B cell (primary cell): Measurements from ENCODE around the gene ZNF212. TPM values are rescaled to one million over a fixed set of nuclear protein-coding genes. Genes with fewer than 3 reads are reported as not detected.

Experiments
- ATAC-seq: fragments of 200-7000 bp; cut with Tn5 transposase; one replicate; pipeline ENCODE4 v1.10.0; 2021; ENCODE audit warnings: low read depth, mild to moderate bottlenecking, moderate number of reproducible peaks, moderate library complexity
- CTCF ChIA-PET: fragments of 350-600 bp; sonication (Branson Sonifier 250); formaldehyde crosslinking; loops from one replicate; lab custom pipeline; 2021; ENCODE audit warnings: antibody characterized with exemption, inconsistent platforms; lab: Charles Lee
- POLR2A ChIA-PET: fragments of 350-600 bp; sonication (Branson Sonifier 250); formaldehyde crosslinking; loops from one replicate; lab custom pipeline; 2021; ENCODE audit warnings: antibody characterized with exemption; lab: Charles Lee
- DNase-seq: peaks from one replicate; pipeline ENCODE4 v3.0.0; 2013
- H2AFZ ChIP-seq: 2 replicates; pipeline ENCODE4 v1.6.1; 2012; ENCODE audit warnings: mild to moderate bottlenecking, low read depth, low read length; ENCODE audit not compliant: insufficient read depth, poor library complexity, severe bottlenecking
- H3K27ac ChIP-seq, 2 donors: 1 replicate in 1 of 2; 2 replicates in 1 of 2; pipeline ENCODE4 v1.5.1; 2012 to 2013; ENCODE audit warnings: low read length in 2 of 2, mild to moderate bottlenecking in 2 of 2, moderate library complexity in 1 of 2
- H3K27me3 ChIP-seq, 4 experiments: fragments of 200-600 bp in 1 of 4; sonication (generic) in 1 of 4; replicated peaks in 1 of 4; 1 replicate in 2 of 4; 2 replicates in 2 of 4; pipeline versions ENCODE4 v1.6.1 to v1.7.0; 2013 to 2016; ENCODE audit warnings: low read length in 3 of 4, mild to moderate bottlenecking in 2 of 4, mixed read lengths in 1 of 4, moderate library complexity in 1 of 4; ENCODE audit not compliant: insufficient read depth in 4 of 4, control insufficient read depth in 3 of 4; ENCODE audit errors: control extremely low read depth in 1 of 4
- H3K36me3 ChIP-seq, 2 experiments: replicated peaks in 1 of 2; 1 replicate in 1 of 2; 2 replicates in 1 of 2; pipeline versions ENCODE4 v1.6.1 to v1.7.1; 2013; ENCODE audit warnings: low read length in 1 of 2; ENCODE audit not compliant: insufficient read depth in 2 of 2, control insufficient read depth in 1 of 2; ENCODE audit errors: control extremely low read depth in 1 of 2, extremely low read depth in 1 of 2
- H3K4me1 ChIP-seq, 2 donors: fragments of 200-600 bp in 1 of 2; sonication (generic) in 1 of 2; 1 replicate in 1 of 2; 2 replicates in 1 of 2; pipeline versions ENCODE4 v1.5.1 to v1.6.1; 2013 to 2017; ENCODE audit warnings: low read length in 2 of 2; ENCODE audit not compliant: control insufficient read depth in 2 of 2, insufficient read depth in 2 of 2
- H3K4me2 ChIP-seq: replicated peaks from 2 replicates; pipeline ENCODE3; 2012; ENCODE audit warnings: mild to moderate bottlenecking, low read depth, low read length; ENCODE audit not compliant: poor library complexity, severe bottlenecking
- H3K4me3 ChIP-seq, 5 experiments: fragments of 200-600 bp in 1 of 5; sonication (generic) in 1 of 5; 1 replicate in 3 of 5; 2 replicates in 2 of 5; pipeline versions ENCODE4 v1.5.1 to v1.7.0; 2011 to 2016; ENCODE audit warnings: low read length in 4 of 5, mild to moderate bottlenecking in 4 of 5, low read depth in 2 of 5, control low read depth in 1 of 5, moderate library complexity in 1 of 5; ENCODE audit not compliant: insufficient read depth in 1 of 5; ENCODE audit errors: control extremely low read depth in 1 of 5, extremely low read depth in 1 of 5
- H3K79me2 ChIP-seq: fragments of 200-600 bp; sonication (generic); one replicate; pipeline ENCODE4 v1.6.0; 2016; ENCODE audit warnings: low read length; ENCODE audit not compliant: control insufficient read depth, insufficient read depth
- H3K9ac ChIP-seq: fragments of 200-600 bp; sonication (generic); 2 replicates; pipeline ENCODE4 v1.6.1; 2017; ENCODE audit warnings: mild to moderate bottlenecking, low read length, moderate library complexity
- H3K9me3 ChIP-seq, 3 donors: one replicate each; pipeline versions ENCODE4 v1.6.1 to v1.7.1; 2013; ENCODE audit warnings: low read length in 2 of 3; ENCODE audit not compliant: control insufficient read depth in 2 of 3, insufficient read depth in 1 of 3; ENCODE audit errors: control extremely low read depth in 1 of 3
- H4K20me1 ChIP-seq: 2 replicates; pipeline ENCODE4 v1.6.0; 2012; ENCODE audit warnings: mild to moderate bottlenecking, low read length; ENCODE audit not compliant: insufficient read depth, control insufficient read depth, poor library complexity, severe bottlenecking
- H3K27ac Mint-ChIP-seq: one replicate; pipeline ENCODE4 v1.8.0; 2021; ENCODE audit warnings: mixed read lengths
- H3K27me3 Mint-ChIP-seq: one replicate; pipeline ENCODE4 v1.8.0; 2021; ENCODE audit warnings: mixed read lengths
- H3K4me1 Mint-ChIP-seq: one replicate; pipeline ENCODE4 v1.8.0; 2021; ENCODE audit warnings: mixed read lengths
- H3K4me3 Mint-ChIP-seq: one replicate; pipeline ENCODE4 v1.8.0; 2021; ENCODE audit warnings: mixed read lengths
- H3K9me3 Mint-ChIP-seq: one replicate; pipeline ENCODE4 v1.8.0; 2022; ENCODE audit warnings: mixed read lengths; ENCODE audit not compliant: insufficient read depth
- CTCF ChIP-seq: fragments of 200-600 bp; IDR thresholded peaks from one replicate; pipeline ENCODE4 v1.8.0; 2022; ENCODE audit warnings: antibody characterized with exemption, mild to moderate bottlenecking
- EZH2 ChIP-seq: IDR thresholded peaks from 2 replicates; pipeline ENCODE4 v1.6.1; 2012; ENCODE audit warnings: borderline replicate concordance, low read depth, mild to moderate bottlenecking, moderate library complexity, low read length; ENCODE audit not compliant: insufficient read depth, poor library complexity, severe bottlenecking
- WGBS: methylation state at CpG from one replicate; pipeline ENCODE4 v1.1.5; 2013; ENCODE audit warnings: missing lambda C conversion rate; ENCODE audit not compliant: insufficient coverage; 5-methylcytosine and 5-hydroxymethylcytosine counted together
- intact Hi-C: fragments of 100-400 bp; cut with micrococcal nuclease; formaldehyde crosslinking; loops from one replicate; pipeline ENCODE4 v1.10.0; 2022
- polyA plus RNA-seq: library from polyadenylated mRNA; depleted of rRNA; stranded (reverse); fragments of >200 nt; gene quantifications from 2 replicates; pipeline ENCODE4 v1.2.3, GENCODE V29; 2012
- total RNA-seq, 2 donors: library from RNA; stranded (reverse); fragments of 120-200 nt in 1 of 2; gene quantifications; 1 replicate in 1 of 2; 2 replicates in 1 of 2; pipeline versions ENCODE4 v1.2.3 to v1.2.4, GENCODE V29; 2013 to 2022

ZNF212 gene
- total and polyA plus RNA-seq, 2 donors (not counting 1 experiment from before 2014, with no cell fraction given), result 8.1 to 22.5 TPM

- Histone ChIP-seq H3K4me1 (no peaks in the 10 kb centered on the region), H4K20me1 (no peaks in the 10 kb centered on the region), H3K27ac (no peak overlapping the region), H3K4me3 (no peak overlapping the region), H3K36me3 (peaks cover 0 to 4% of the 10 kb centered on the region in 2 experiments), H3K79me2 (no peaks in the 10 kb centered on the region), H3K9me3 (peaks cover 0 to 14% (median 0%) of the 10 kb centered on the region in 3 donors), H3K9ac (no peak overlapping the region), H3K27me3 (no peaks in the 10 kb centered on the region), H2AFZ (no peak overlapping the region), H3K4me2 (no peak overlapping the region)
- no peak for DNase-seq
- no peak overlapping the region for H3K4me3 Mint-ChIP-seq
- TF ChIP-seq EZH2, result no peak
- TF ChIP-seq CTCF, result no peak
- no peaks in the 10 kb centered on the region for H3K9me3 Mint-ChIP-seq
- intact Hi-C loops, result no loop called here
- WGBS, result 75% methylated on average over 4 of the region's 6 CpGs
- POLR2A ChIA-PET, result no interaction called here
- no peaks in the 10 kb centered on the region for H3K27me3 Mint-ChIP-seq
- ATAC-seq, result no peak
- H3K4me1 Mint-ChIP-seq, result no peaks in the 10 kb centered on the region
- H3K27ac Mint-ChIP-seq, result no peak overlapping the region
- CTCF ChIA-PET, result no interaction called here
Measured at GRCh38 chr7:149226840-149227494, 12.5 kb upstream of the ZNF212 start.

- Histone ChIP-seq H3K4me1 (no peaks in the 10 kb centered on the region), H4K20me1 (no peaks in the 10 kb centered on the region), H3K27ac (no peak overlapping the region), H3K4me3 (no peak overlapping the region), H3K36me3 (peaks cover 0 to 4% of the 10 kb centered on the region in 2 experiments), H3K4me2 (no peak overlapping the region), H3K9ac (no peak overlapping the region), H3K9me3 (peaks cover 0 to 8% (median 0%) of the 10 kb centered on the region in 3 donors), H2AFZ (no peak overlapping the region), H3K27me3 (peaks cover 0 to 5% (median 0%) of the 10 kb centered on the region in 4 experiments), H3K79me2 (no peaks in the 10 kb centered on the region)
- no peak overlapping the region for H3K27ac Mint-ChIP-seq
- intact Hi-C loops, result no loop called here
- TF ChIP-seq CTCF (no peak), EZH2 (no peak)
- no peaks in the 10 kb centered on the region for H3K4me1 Mint-ChIP-seq
- POLR2A ChIA-PET, result no interaction called here
- 66% methylated on average over 7 of the region's 7 CpGs for WGBS
- CTCF ChIA-PET, result no interaction called here
- no peak for ATAC-seq
- no peaks in the 10 kb centered on the region for H3K9me3 Mint-ChIP-seq
- H3K27me3 Mint-ChIP-seq, result peaks cover 12% of the 10 kb centered on the region
- no peak overlapping the region for H3K4me3 Mint-ChIP-seq
- no peak for DNase-seq
Measured at GRCh38 chr7:149228831-149229471, 10.5 kb upstream of the ZNF212 start.
